Thoracic aorta (tissue), 2 donors: ENCODE measurements around the gene EPB41. TPM values are rescaled to one million over a fixed set of nuclear protein-coding genes. Genes with fewer than 3 reads are reported as not detected.

ENCODE experiments used
- ATAC-seq: fragments of 150-250 bp; one replicate; pipeline ENCODE4 v1.8.0; 2017; ENCODE audit warnings: low read depth; ENCODE audit not compliant: insufficient number of reproducible peaks, low FRiP score
- DNase-seq: peaks from one replicate; pipeline ENCODE4 v3.0.0-alpha.2; 2020; ENCODE audit warnings: low spot score
- H3K27ac ChIP-seq, 2 donors: fragments of 200-600 bp; sonication (generic); 1 replicate in 1 of 2; 2 replicates in 1 of 2; pipeline ENCODE4 v1.5.1; 2016; ENCODE audit warnings: mild to moderate bottlenecking in 2 of 2, moderate library complexity in 2 of 2
- H3K27me3 ChIP-seq: fragments of 200-600 bp; sonication (generic); replicated peaks from 2 replicates; pipeline ENCODE4 v1.6.0; 2016; ENCODE audit warnings: mild to moderate bottlenecking; ENCODE audit not compliant: insufficient read depth
- H3K36me3 ChIP-seq: fragments of 200-600 bp; sonication (generic); one replicate; pipeline ENCODE4 v1.5.1; 2016
- H3K4me1 ChIP-seq, 2 donors: fragments of 200-600 bp; sonication (generic); 1 replicate in 1 of 2; 2 replicates in 1 of 2; pipeline versions ENCODE4 v1.5.1 to v1.6.0; 2016; ENCODE audit warnings: low read depth in 2 of 2, mild to moderate bottlenecking in 1 of 2; ENCODE audit not compliant: control insufficient read depth in 1 of 2
- H3K4me3 ChIP-seq: fragments of 200-600 bp; sonication (generic); 2 replicates; pipeline ENCODE4 v1.5.1; 2016; ENCODE audit warnings: mild to moderate bottlenecking
- H3K9me3 ChIP-seq: fragments of 200-600 bp; sonication (generic); 2 replicates; pipeline ENCODE4 v1.5.1; 2016
- total RNA-seq, 2 donors: library from RNA; depleted of rRNA; stranded (reverse); fragments of >200 nt; gene quantifications; one replicate each; pipeline versions ENCODE4 v1.1.0 to v1.2.3, GENCODE V29; 2016
- TF ChIP-seq, protein P1 (sequence below): fragments of 200-600 bp; sonication (generic); IDR thresholded peaks from one replicate; pipeline ENCODE4 v1.5.1; 2019; ENCODE audit warnings: antibody characterized with exemption

Gene EPB41
- total RNA-seq, 2 donors from 2014 or later = 26.7 to 37.8 TPM

- Histone ChIP-seq H3K27ac (no peak overlapping the region), H3K9me3 (no peaks in the 10 kb centered on the region), H3K4me1 (no peaks in the 10 kb centered on the region), H3K27me3 (no peaks in the 10 kb centered on the region), H3K36me3 (no peaks in the 10 kb centered on the region), H3K4me3 (no peak overlapping the region)
- TF ChIP-seq, protein P1, sequence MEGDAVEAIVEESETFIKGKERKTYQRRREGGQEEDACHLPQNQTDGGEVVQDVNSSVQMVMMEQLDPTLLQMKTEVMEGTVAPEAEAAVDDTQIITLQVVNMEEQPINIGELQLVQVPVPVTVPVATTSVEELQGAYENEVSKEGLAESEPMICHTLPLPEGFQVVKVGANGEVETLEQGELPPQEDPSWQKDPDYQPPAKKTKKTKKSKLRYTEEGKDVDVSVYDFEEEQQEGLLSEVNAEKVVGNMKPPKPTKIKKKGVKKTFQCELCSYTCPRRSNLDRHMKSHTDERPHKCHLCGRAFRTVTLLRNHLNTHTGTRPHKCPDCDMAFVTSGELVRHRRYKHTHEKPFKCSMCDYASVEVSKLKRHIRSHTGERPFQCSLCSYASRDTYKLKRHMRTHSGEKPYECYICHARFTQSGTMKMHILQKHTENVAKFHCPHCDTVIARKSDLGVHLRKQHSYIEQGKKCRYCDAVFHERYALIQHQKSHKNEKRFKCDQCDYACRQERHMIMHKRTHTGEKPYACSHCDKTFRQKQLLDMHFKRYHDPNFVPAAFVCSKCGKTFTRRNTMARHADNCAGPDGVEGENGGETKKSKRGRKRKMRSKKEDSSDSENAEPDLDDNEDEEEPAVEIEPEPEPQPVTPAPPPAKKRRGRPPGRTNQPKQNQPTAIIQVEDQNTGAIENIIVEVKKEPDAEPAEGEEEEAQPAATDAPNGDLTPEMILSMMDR = no peak
- no peak for DNase-seq
- ATAC-seq = no peak
Measured at GRCh38 chr1:29011775-29012174, 97.4 kb downstream of the EPB41 start.

DNA sequence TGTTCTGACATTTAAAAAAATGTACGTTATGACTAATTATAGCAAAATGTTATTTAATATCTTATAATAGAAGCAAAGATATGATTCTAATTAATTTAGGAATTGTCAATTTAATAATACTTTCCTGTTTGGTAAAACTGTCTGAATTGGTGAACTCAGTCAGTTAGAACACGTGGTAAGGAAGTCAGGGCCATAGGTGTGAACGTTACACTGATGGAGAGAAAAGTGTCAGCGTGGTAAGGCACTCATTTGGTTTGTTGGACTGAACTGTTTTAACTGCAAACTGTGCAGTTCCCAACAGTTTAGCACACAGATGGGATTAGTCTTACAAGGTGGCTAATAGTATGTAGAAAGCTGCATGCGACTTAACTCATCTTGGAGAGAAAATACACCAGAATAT is 102.9 kb downstream of the EPB41 start:
- no peak overlapping the region for H3K4me3 ChIP-seq
- DNase-seq (no peak), ATAC-seq (no peak)
- TF ChIP-seq, protein P1 = no peak
- no peaks in the 10 kb centered on the region for H3K9me3 ChIP-seq
- no peaks in the 10 kb centered on the region for H3K36me3 ChIP-seq
- no peaks in the 10 kb centered on the region for H3K27me3 ChIP-seq
- no peak overlapping the region for H3K27ac ChIP-seq
- H3K4me1 ChIP-seq = no peaks in the 10 kb centered on the region

DNA sequence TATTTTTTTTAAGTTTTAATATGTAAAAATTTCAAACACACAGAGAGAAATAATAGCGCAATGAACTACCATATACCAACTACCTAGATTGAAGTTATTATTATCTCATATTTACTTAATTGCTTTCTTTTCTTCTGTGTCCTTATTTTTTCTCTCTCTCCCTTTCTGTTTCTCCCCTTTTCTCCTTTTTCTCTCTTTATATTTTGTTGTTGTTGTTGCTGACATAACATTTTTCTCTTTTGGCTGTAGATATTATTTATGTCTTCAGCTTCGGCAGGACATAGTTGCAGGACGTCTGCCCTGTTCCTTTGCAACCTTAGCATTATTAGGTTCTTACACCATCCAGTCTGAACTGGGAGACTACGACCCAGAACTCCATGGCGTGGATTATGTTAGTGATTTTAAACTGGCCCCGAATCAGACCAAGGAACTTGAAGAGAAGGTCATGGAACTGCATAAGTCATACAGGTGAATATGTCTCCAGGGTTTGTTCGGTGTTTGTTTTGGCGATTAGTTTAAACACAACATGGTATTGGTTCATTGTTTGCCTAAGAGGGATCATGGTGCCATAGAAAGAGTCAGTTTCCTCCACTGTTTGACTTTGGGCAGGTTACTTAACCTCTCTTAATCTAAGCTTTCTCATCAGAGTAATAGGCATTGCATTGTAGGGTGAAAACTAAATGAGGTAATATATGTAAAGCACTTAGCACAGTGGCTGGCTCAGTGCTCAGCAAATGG is 103.8 kb downstream of the EPB41 start:
- Histone ChIP-seq H3K27ac (no peak overlapping the region), H3K4me1 (no peaks in the 10 kb centered on the region), H3K9me3 (no peaks in the 10 kb centered on the region), H3K4me3 (no peak overlapping the region), H3K36me3 (no peaks in the 10 kb centered on the region), H3K27me3 (no peaks in the 10 kb centered on the region)
- DNase-seq (no peak), ATAC-seq (no peak)
- TF ChIP-seq, protein P1 = no peak

GRCh38 chr1:29022620-29023019 is 108.3 kb downstream of the EPB41 start:
- DNase-seq = no peak
- Histone ChIP-seq H3K36me3 (no peaks in the 10 kb centered on the region), H3K4me3 (no peak overlapping the region), H3K4me1 (no peaks in the 10 kb centered on the region), H3K27me3 (no peaks in the 10 kb centered on the region), H3K9me3 (no peaks in the 10 kb centered on the region), H3K27ac (no peak overlapping the region)
- ATAC-seq = no peak
- TF ChIP-seq, protein P1 = no peak

GRCh38 chr1:29029667-29030066 is 115.3 kb downstream of the EPB41 start:
- H3K27ac ChIP-seq = no peak overlapping the region
- no peak for DNase-seq
- H3K27me3 ChIP-seq = no peaks in the 10 kb centered on the region
- TF ChIP-seq, protein P1 = no peak
- H3K4me3 ChIP-seq = no peak overlapping the region
- H3K4me1 ChIP-seq = no peaks in the 10 kb centered on the region
- H3K9me3 ChIP-seq = no peaks in the 10 kb centered on the region
- no peak for ATAC-seq
- H3K36me3 ChIP-seq = peaks cover 4% of the 10 kb centered on the region
